ENCODE data around the gene TRIM6.
A peak's percentile ranks its signal among the peaks of the same experiment; 100 is the strongest.

GRCh38 chr11:5600374-5600851, 4.0 kb downstream of the TRIM6 start:
- TF ChIP-seq POLR2A (IDR thresholded peaks at IDR 0.05) (no peak), CTCF (IDR thresholded peaks at IDR 0.05) (peak in 2 of 3 donors; percentile 32 to 56), EP300 (IDR thresholded peaks at IDR 0.05) (no peak)
